ENCODE results near the gene MIB2.
"Not testable (repeated sequence)": the region's sequence is repeated elsewhere in the genome, so short reads cannot be mapped to it uniquely, and the experiment has no call there.

The MIB2 gene

DNA sequence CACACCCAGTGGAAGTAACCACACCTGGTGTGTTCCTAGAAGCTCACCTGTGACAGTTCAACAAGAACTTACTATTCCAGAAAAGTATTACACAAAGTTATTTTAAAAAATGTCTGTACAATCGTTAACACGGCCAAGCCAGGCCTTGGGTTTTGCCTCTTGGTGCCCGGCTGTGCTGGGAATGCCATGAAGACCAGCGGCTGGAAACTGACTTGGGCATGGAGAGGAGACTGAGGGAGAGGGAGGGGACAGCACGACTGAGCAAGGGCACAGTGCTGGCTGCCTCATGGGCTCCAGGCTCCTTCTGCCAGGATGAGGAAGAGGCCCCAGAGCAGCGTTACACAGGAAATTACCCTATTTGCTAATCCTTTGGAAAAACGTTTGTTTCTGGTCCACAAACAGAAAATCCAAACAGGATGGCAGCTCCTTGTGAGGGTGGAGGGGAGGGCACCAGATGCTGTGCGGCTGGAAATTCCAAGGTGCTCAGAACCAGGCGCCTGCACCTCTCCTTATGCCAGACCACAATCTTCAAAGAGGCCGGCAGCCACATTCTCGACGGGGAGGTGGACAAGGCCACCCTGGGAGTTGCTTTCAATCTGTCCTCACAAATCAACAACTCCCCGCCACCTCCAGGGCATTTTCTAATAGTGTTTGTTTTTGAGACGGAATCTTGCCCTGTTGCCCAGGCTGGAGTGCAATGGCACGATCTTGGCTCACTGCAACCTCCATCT, 47.7 kb downstream of the MIB2 start:
- DNase-seq = not testable (repeated sequence)

DNA sequence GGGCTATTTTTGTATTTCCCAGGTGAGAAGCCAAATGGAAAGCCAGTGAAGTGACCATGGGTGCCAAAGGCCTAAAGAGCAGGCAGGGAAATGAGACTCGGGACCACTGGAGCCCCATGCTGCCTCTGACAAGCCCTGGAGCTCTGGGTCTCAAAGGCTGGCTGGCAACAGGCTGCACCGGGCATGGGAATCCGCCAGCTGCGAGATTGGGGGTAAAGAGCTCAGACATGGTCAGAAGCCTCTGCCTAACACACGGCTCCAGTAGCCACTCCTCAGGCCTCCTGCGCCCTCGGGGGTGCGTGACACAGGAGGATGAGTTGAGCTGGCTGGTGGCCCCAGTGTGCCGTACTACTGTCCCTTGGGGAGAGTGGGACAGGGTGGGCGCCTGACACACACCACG, 49.0 kb downstream of the MIB2 start:
- not testable (repeated sequence) for DNase-seq

DNA sequence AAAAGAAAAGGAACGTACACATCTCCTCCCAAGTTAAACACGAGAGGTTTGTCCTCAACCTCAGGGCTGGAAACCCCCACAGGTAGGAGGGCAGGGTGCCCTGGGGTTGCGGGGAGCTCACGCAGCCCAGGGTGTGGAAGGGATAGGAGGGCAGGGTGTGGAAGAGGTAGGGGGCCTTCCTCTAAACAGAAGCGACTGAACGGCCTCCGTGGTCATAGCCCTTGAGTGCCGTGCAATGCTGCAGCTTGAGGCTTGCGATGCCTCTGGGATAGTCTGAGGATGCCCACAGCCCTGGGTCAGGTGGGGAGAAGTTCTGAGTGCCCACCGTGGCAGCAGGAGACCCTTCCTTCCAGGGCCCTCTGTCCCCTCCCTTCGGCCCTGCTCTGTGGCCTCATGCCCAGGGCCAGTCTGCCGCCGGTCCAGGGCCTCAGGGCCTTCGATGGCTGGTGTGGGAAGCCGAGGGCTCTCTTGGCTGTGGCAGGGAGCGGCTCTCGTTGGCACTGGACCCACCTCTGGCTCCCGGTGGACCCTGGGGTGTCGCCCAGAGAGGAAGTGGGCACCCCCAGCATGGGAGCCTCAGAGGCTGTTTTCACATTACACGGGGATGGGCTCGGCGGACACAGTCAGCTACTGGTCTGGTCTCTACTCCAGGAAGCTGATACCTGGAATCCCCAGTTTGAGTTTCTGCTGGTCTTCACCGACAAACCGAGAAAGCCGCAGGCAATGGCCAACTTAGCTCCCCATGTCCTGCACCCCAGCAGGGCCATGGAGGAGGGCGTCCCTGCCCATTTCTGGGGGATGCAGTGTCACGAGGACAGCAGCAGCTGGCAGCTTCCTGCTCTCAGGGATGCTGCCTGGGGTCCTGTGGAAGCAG, 49.9 kb downstream of the MIB2 start:
- DNase-seq = no peak

- peak in 1 of 2 experiments; percentile 25 for DNase-seq
Measured at GRCh38 chr1:1665815-1666251, 50.5 kb downstream of the MIB2 start.

DNA sequence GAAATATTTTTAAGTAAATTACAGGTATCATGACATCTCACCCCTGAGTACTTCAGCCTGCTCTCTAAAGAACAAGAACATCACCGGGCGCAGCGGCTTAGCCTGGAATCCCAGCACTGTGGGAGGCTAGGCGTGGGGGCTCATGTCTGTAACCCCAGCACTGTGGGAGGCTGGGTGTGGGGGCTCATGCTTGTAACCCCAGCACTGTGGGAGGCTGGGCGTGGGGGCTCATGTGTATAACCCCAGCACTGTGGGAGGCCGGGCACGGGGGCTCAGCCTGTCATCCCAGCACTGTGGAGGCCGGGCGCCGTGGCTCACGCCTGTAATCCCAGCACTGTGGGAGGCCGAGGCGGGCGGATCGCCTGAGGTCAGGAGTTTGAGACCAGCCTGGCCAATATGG, 51.2 kb downstream of the MIB2 start:
- no peak for DNase-seq

- DNase-seq = no peak
Measured at GRCh38 chr1:1669468-1670440, 54.5 kb downstream of the MIB2 start.

- DNase-seq = no peak
Measured at GRCh38 chr1:1670866-1671265, 55.6 kb downstream of the MIB2 start.

GRCh38 chr1:1671365-1672119, 56.2 kb downstream of the MIB2 start:
- DNase-seq = no peak

DNA sequence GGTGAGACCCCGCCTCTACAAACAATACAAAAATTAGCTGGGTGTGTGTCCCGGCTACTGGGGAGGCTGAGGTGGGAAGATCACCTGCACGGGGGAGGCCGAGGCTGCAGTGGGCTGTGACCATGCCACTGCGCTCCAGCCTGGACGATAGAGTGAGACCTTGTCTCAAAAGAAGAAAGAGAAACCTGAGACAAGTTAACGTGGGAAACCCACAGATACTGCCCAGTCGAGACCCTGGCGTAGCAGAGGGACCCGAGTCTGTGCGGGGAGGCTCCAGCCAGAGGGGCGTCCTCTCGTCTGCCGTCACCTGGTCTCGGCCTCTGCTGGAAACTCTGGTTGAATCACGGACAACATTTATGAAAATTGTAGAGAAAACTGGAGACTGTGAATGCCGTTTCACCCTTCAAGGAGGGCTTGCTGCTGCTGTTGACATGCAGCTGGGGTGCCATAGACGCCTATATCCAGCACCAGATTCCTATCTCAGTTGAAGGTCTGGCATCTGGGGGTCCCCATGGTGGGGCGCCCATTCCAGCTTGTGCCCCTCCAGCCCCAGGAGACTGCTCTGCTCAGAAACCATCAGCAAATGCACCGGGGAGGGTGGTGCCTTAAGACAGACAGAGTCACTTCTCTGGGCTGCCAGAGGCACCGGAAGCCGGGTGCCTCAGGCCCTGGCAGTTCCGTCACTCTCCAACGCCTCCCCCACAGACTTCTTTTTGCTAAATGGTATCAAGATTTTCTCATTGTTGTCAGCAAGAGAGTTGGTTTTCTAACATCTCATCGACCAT, 57.1 kb downstream of the MIB2 start:
- no peak for DNase-seq

DNA sequence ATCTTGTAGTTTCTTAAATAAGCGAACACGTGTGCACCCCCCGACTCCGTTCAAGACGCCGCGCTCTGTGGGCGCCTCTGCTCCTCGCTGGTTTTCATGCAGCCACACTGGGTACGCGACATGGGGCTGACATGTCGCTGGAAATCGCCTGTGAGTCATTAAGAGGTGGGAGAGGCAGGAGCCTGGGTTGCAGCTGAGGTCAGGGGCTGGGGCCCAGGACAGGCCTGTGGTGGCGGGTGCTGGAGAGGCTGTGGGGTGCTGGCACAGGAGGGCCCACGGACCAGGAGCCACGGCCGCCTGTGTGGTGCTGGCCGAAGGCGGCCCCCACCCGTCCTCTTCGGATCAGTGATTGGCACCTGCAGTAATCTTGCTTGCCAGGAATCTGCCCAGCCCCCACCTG, 59.5 kb downstream of the MIB2 start:
- not testable (repeated sequence) for DNase-seq

DNA sequence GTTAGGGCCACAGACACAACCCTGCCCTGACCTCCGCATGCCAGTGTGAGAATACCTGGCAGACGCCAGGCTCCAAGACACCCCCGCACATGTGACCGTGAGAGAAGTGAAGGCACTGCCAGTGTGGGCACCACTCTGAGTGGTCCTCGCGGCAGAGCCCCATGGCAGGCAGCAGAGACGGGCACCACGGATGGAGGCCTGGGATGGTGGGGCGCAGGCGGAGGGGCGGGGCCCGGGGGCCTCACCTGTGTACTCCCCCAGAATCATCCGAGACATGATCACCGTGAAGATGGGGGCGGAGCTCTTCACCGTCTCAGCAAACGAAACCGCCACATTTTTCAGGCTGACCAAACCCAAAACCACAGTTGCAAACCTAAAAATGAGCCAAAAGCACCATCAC, 59.9 kb downstream of the MIB2 start:
- DNase-seq = not testable (repeated sequence)

DNA sequence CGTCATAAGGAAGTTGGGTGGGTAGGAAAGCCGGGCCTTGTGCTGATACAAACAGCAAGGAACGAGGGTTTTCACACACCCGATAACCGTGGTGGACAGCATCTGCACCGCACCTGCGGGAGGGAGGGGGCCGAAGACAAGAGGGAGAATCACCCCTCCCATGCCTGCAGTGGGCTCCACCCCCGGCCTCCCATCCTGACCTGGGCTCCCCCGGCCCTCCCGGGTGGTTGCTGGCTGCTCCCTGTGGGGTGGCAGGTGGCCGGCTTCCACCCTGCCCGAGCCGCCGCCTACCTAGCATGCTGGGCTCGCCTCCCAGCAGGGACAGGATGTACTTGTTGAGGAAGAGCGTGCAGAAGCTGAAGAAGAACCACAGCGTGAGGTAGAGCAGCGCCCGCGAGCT, 60.8 kb downstream of the MIB2 start:
- DNase-seq = not testable (repeated sequence)

GRCh38 chr1:1677718-1678580, 62.6 kb downstream of the MIB2 start:
- DNase-seq = peak; percentile 36 to 43

DNA sequence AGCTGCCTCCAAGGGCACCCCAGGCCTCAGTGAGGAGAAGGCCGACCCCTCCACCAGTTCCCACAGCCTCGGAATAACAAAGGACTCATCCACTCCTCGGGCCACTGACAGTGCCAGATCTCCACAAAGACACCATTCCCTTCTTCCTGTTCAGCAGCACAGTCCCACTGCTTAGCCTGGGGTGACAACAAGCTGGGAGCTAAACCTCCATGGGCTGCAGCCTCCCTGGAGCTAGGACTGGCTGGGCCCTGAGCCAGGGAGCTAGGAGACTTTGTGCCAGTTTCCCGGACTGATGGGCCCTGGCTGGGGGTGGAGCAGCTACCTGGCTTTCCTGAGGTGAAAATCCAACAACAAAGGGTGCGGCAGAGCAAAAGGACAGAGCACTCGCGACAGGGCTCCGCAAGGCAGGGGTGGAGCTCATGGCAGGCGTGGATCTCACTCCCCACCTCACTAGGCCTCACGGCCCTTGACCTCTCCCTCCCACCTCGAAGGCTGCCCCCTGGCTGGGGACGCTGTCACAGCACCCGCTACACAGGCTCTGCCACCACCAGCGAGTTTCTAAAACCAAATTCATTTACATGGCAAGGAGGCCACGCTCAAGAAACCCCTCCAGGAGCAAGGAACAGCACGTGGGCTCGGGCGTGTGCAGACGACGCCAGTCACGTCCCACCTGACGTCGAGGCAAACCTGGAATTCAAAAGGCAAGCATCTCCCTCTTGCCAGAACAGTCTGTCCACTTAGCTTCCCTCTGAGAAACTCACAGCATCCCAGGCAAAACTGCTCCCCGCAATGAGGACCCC, 63.5 kb downstream of the MIB2 start:
- DNase-seq = peak; percentile 40 to 52
